ENCODE measurements around the gene BTN1A1. TPM values are rescaled to one million over a fixed set of nuclear protein-coding genes. Genes with fewer than 3 reads are reported as not detected.

Gene BTN1A1
- total and polyA plus RNA-seq, 10 of the 15 experiments (the other 5 are each of a cell fraction or from before 2014, with no cell fraction given) = 0.05 to 2.2 (median 0.87) TPM

- ChIA-PET SMC1A (ENCODE audit: uncharacterized antibody, unreplicated experiment) (interaction anchor here (0.8 to 3.2 kb wide), 26 partner anchors 9 to 162 kb away, joined by 3 to 26 read pairs (median 4); partner anchors contain the start of genes BTN2A1, BTN2A2, BTN3A3 and HMGN4), RAD21 (ENCODE audit: unreplicated experiment) (interaction anchor here (0.7 to 3.1 kb wide), 15 partner anchors 12 to 257 kb away, joined by 3 to 27 read pairs (median 7); partner anchors contain the start of gene HMGN4), POLR2A (interaction anchor here (0.6 to 5.1 kb wide), 22 partner anchors 9 to 294 kb away, joined by 3 to 38 read pairs (median 5); partner anchors contain the start of genes BTN2A2 and HMGN4), CTCF (interaction anchor here (0.9 to 2.7 kb wide), 6 partner anchors 11 to 141 kb away, joined by 3 to 13 read pairs (median 5); partner anchors contain the start of gene ABT1)
- no TSS peak for BruUV-seq (replicated peaks)
- Histone ChIP-seq H3K27ac (ENCODE audit: control insufficient read depth, insufficient read depth) (peak overlapping the region; percentile 100), H3K9me3 (replicated peaks; ENCODE audit: control insufficient read depth, insufficient read depth, low read length) (peaks cover 6% of the 10 kb centered on the region; the same call in 2 of the 3 replicates), H3K79me2 (ENCODE audit: control insufficient read depth, insufficient read depth, low read length) (peaks cover 13% of the 10 kb centered on the region), H3K4me2 (ENCODE audit: control insufficient read depth, insufficient read depth) (peak overlapping the region; percentile 58), H3K9ac (ENCODE audit: control insufficient read depth, insufficient read depth, low read length) (peak overlapping the region; percentile 99), H2AFZ (ENCODE audit: control insufficient read depth, low read depth, low read length) (peak overlapping the region; percentile 85), H4K20me1 (ENCODE audit: control insufficient read depth, insufficient read depth) (no peaks in the 10 kb centered on the region), H3K4me3 (peak overlapping the region; percentile 20), H3K27me3 (replicated peaks in 1 of 2; ENCODE audit: control insufficient read depth in 2 of 2, insufficient read depth in 2 of 2, low read length in 1 of 2) (no peaks in the 10 kb centered on the region), H3K4me1 (ENCODE audit: control insufficient read depth, insufficient read depth, low read length) (peaks cover 33% of the 10 kb centered on the region), H3K36me3 (ENCODE audit: control insufficient read depth in 2 of 2, insufficient read depth in 2 of 2, low read length in 1 of 2) (peaks cover under 1 to 6% of the 10 kb centered on the region in 2 experiments; a peak in 2 of 4 replicates)
- intact Hi-C loops (cut with micrococcal nuclease; ENCODE audit: unreplicated experiment) = no loop called here
- WGBS (ENCODE audit: insufficient coverage, insufficient replicate concordance, low lambda C conversion rate, missing lambda C conversion rate) = 0% methylated on average over 1 of the region's 1 CpG
- no peak for FAIRE-seq
- TF ChIP-seq MAX (IDR thresholded peaks at IDR 0.05; ENCODE audit: low read depth, low read length) (no peak), JUNB (IDR thresholded peaks at IDR 0.05) (peak; percentile 58; the same call in 1 of the 2 replicates), RAD51 (IDR thresholded peaks at IDR 0.05) (0 out of 2 replicates have a peak, but pooled peaks have one; percentile 4)
- no peak for ATAC-seq
- in situ Hi-C loops (cut with MboI) = no loop called here
- no peak for DNase-seq (ENCODE audit: low read depth, low spot score)
Observed at GRCh38 chr6:26473429-26473757, 26.7 kb upstream of the BTN1A1 start.

GRCh38 chr6:26473758-26474438 lies 26.2 kb upstream of the BTN1A1 start:
- POLR2A ChIA-PET = interaction anchor here (0.5 to 5.1 kb wide), 25 partner anchors 10 to 1454 kb away, joined by 3 to 38 read pairs (median 5); partner anchors contain the start of genes BTN2A2 and HMGN4
- BruUV-seq (replicated peaks) = no TSS peak
- TF ChIP-seq RUNX3 (IDR thresholded peaks at IDR 0.05; ENCODE audit: low read length) = peak; percentile 49
- peak; percentile 75; the same call in 1 of the 2 replicates for TF ChIP-seq NFYB (IDR thresholded peaks at IDR 0.05; ENCODE audit: insufficient read depth, low read depth, low read length)
- peak; percentile 73; the same call in 1 of the 2 replicates for TF ChIP-seq E2F4 (IDR thresholded peaks at IDR 0.05; ENCODE audit: low read depth, low read length)
- TF ChIP-seq STAT1 (conservative IDR thresholded peaks at IDR 0.05) = no peak
- peak; percentile 64; the same call in 1 of the 2 replicates for TF ChIP-seq CBFB (IDR thresholded peaks at IDR 0.05; ENCODE audit: low read depth)
- TF ChIP-seq BHLHE40 (IDR thresholded peaks at IDR 0.05; ENCODE audit: borderline replicate concordance in 1 of 2, low read depth in 2 of 2, low read length in 1 of 2) = peak; percentile 22 to 53; a peak in 2 of 4 replicates
- TF ChIP-seq ATF2 (IDR thresholded peaks at IDR 0.05; ENCODE audit: low read length) = peak; percentile 73
- TF ChIP-seq FOXK2 (IDR thresholded peaks at IDR 0.05) = peak; percentile 85
- TF ChIP-seq NR2C2 (IDR thresholded peaks at IDR 0.05; ENCODE audit: borderline replicate concordance, control insufficient read depth, insufficient read length, low read depth) = no peak

More at GRCh38 chr6:26473758-26474438, 26.2 kb upstream of the BTN1A1 start:
- Histone ChIP-seq H3K36me3 (ENCODE audit: control insufficient read depth in 2 of 2, insufficient read depth in 2 of 2, low read length in 1 of 2) (peaks cover 0 to 3% of the 10 kb centered on the region in 2 experiments; a peak in 1 of 4 replicates), H3K27ac (ENCODE audit: control insufficient read depth, insufficient read depth) (peak overlapping the region; percentile 100), H4K20me1 (ENCODE audit: control insufficient read depth, insufficient read depth) (no peaks in the 10 kb centered on the region), H3K27me3 (replicated peaks in 1 of 2; ENCODE audit: control insufficient read depth in 2 of 2, insufficient read depth in 2 of 2, low read length in 1 of 2) (no peaks in the 10 kb centered on the region), H3K9me3 (replicated peaks; ENCODE audit: control insufficient read depth, insufficient read depth, low read length) (peaks cover 6% of the 10 kb centered on the region; the same call in 2 of the 3 replicates), H3K4me3 (peak overlapping the region; percentile 77), H3K4me1 (ENCODE audit: control insufficient read depth, insufficient read depth, low read length) (peaks cover 29% of the 10 kb centered on the region), H3K79me2 (ENCODE audit: control insufficient read depth, insufficient read depth, low read length) (peaks cover 13% of the 10 kb centered on the region), H3K9ac (ENCODE audit: control insufficient read depth, insufficient read depth, low read length) (peak overlapping the region; percentile 99), H2AFZ (ENCODE audit: control insufficient read depth, low read depth, low read length) (peak overlapping the region; percentile 85), H3K4me2 (ENCODE audit: control insufficient read depth, insufficient read depth) (peak overlapping the region; percentile 58)
- 2% methylated on average over 12 of the region's 12 CpGs for WGBS (ENCODE audit: insufficient coverage, insufficient replicate concordance, low lambda C conversion rate, missing lambda C conversion rate)
- RAD21 ChIA-PET (ENCODE audit: unreplicated experiment) = interaction anchor here (0.6 to 3.1 kb wide), 24 partner anchors 10 to 257 kb away, joined by 3 to 27 read pairs (median 4); partner anchors contain the start of genes BTN2A2 and HMGN4
- CTCF ChIA-PET = interaction anchor here (0.7 to 2.7 kb wide), 10 partner anchors 12 to 142 kb away, joined by 3 to 13 read pairs (median 4); partner anchors contain the start of gene ABT1
- ATAC-seq (peak; percentile 95), DNase-seq (ENCODE audit: low read depth, low spot score) (peak; percentile 97), FAIRE-seq (peak; percentile 98)
- SMC1A ChIA-PET (ENCODE audit: uncharacterized antibody, unreplicated experiment) = interaction anchor here (0.6 to 3.2 kb wide), 35 partner anchors 9 to 302 kb away, joined by 3 to 26 read pairs (median 4); partner anchors contain the start of genes BTN2A1, BTN2A2, BTN3A3 and HMGN4
- intact Hi-C loops (cut with micrococcal nuclease; ENCODE audit: unreplicated experiment) (loop anchor here (1.0 to 2.0 kb wide), 2 partner anchors 34 to 47 kb away; partner anchors contain the start of gene BTN3A3), in situ Hi-C loops (cut with MboI) (no loop called here)

All from GM12878 (cell line).